Measurements from ENCODE around the gene HLCS.

DNA sequence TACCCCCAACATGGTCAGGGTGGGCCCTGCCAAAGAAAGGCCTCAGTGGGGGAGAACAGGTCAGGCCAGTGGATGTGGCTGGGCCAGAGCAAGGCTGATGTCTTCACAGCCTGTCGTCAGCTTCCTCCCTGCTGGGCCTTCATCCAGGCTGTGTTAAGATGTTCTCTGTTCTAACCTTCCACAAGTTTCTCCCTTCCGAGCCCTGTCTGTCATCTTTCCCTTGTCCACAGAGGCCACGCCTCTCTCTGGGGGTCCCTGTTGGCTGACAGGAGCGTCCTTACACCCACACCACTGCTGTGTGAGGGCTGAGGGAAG lies 231.3 kb downstream of the HLCS start:
- no peak for TF ChIP-seq EZH2 (IDR thresholded peaks at IDR 0.05; ENCODE audit: low read length)
- no peak for TF ChIP-seq CTCF (optimal IDR thresholded peaks at IDR 0.05 in 1 of 3, IDR thresholded peaks at IDR 0.05 in 1 of 3, conservative IDR thresholded peaks at IDR 0.05 in 1 of 3; ENCODE audit: extremely low read depth in 1 of 3, insufficient read depth in 2 of 3, low read length in 3 of 3)
